Spleen (tissue), 3 donors: ENCODE results near the gene PCARE.

Experiments
- POLR2A ChIP-seq, 3 donors: fragments of 450-650 bp; IDR thresholded peaks; one replicate each; pipeline ENCODE4 v1.5.1; 2017; ENCODE audit warnings: antibody characterized with exemption in 3 of 3, mild to moderate bottlenecking in 1 of 3
- POLR2AphosphoS5 ChIP-seq, 3 donors: sonication (generic); formaldehyde crosslinking; IDR thresholded peaks; one replicate each; pipeline ENCODE4 v1.5.1; 2017; ENCODE audit warnings: antibody characterized with exemption in 3 of 3

- TF ChIP-seq POLR2AphosphoS5 (IDR thresholded peaks at IDR 0.05) (no peak), POLR2A (IDR thresholded peaks at IDR 0.05) (no peak)
Observed at GRCh38 chr2:29023188-29023587, 51.1 kb downstream of the PCARE start.
